NB4 (cell line): ENCODE results near the gene AZIN2.
A peak's percentile ranks its signal among the peaks of the same experiment; 100 is the strongest.

Experiments used
- DNase-seq: peaks from one replicate; pipeline ENCODE4 v3.0.0; 2010; ENCODE audit warnings: low read depth
- H3K4me3 ChIP-seq: one replicate; pipeline ENCODE4 v1.5.1; 2011; ENCODE audit warnings: mild to moderate bottlenecking, low read depth, low read length, moderate library complexity
- MYC ChIP-seq: IDR thresholded peaks from 2 replicates; pipeline ENCODE4 v1.6.1; 2011; ENCODE audit warnings: low read depth, low read length
- POLR2A ChIP-seq: IDR thresholded peaks from 2 replicates; pipeline ENCODE4 v1.6.1; 2011; ENCODE audit warnings: mild to moderate bottlenecking; ENCODE audit not compliant: insufficient read length; ENCODE audit errors: extremely low read depth
- TF ChIP-seq, protein P1 (sequence below): IDR thresholded peaks from 2 replicates; pipeline ENCODE4 v1.6.1; 2011; ENCODE audit warnings: low read depth, low read length
- TF ChIP-seq, protein P2 (sequence below): IDR thresholded peaks from one replicate; pipeline ENCODE4 v1.5.1; 2012; ENCODE audit warnings: low read depth, low read length

AZIN2 gene

DNA sequence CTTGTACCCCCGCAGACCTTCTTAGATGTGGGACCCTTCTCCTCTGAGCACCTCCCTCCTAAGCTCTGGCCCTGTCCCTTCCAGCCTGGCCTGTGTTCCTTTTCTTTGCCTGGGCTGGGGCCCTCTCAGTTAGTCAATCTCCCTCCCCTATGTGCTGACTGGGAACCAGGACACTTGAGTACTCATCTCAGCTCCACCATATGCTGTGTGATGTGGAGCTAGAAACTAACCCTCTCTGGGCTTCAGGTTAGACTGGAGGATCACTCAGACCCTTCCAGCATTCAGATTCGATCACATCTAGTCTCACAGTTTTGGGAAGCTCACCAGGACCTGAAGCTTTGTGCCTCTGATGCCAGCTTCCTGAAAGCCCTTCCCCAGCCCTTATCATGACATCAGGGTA, 60.3 kb downstream of the AZIN2 start:
- no peak overlapping the region for H3K4me3 ChIP-seq
- no peak for DNase-seq
- TF ChIP-seq MYC = no peak

DNA sequence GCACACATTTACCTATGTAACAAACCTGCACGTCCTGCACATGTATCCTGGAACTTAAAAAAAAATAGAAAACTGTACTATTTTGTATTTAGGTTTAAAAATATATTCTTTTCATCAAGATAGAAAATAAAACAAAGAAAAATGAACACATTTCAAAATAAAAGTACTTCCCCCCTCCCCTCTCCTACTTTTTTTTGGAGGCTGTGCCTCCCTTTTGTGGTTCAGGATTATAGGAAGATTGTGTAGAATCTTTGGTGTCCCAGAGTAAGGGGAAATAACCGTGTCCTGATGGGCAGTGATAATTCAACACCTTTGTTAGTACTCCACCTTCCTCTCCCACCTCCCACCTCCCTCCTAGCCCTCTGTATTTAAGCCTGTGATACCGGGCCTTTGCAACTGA, 60.8 kb downstream of the AZIN2 start:
- H3K4me3 ChIP-seq = no peak overlapping the region
- TF ChIP-seq POLR2A = no peak
- TF ChIP-seq, protein P1, sequence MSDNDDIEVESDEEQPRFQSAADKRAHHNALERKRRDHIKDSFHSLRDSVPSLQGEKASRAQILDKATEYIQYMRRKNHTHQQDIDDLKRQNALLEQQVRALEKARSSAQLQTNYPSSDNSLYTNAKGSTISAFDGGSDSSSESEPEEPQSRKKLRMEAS = no peak
- no peak for TF ChIP-seq MYC
- TF ChIP-seq, protein P2, sequence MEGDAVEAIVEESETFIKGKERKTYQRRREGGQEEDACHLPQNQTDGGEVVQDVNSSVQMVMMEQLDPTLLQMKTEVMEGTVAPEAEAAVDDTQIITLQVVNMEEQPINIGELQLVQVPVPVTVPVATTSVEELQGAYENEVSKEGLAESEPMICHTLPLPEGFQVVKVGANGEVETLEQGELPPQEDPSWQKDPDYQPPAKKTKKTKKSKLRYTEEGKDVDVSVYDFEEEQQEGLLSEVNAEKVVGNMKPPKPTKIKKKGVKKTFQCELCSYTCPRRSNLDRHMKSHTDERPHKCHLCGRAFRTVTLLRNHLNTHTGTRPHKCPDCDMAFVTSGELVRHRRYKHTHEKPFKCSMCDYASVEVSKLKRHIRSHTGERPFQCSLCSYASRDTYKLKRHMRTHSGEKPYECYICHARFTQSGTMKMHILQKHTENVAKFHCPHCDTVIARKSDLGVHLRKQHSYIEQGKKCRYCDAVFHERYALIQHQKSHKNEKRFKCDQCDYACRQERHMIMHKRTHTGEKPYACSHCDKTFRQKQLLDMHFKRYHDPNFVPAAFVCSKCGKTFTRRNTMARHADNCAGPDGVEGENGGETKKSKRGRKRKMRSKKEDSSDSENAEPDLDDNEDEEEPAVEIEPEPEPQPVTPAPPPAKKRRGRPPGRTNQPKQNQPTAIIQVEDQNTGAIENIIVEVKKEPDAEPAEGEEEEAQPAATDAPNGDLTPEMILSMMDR = no peak
- DNase-seq = no peak

DNA sequence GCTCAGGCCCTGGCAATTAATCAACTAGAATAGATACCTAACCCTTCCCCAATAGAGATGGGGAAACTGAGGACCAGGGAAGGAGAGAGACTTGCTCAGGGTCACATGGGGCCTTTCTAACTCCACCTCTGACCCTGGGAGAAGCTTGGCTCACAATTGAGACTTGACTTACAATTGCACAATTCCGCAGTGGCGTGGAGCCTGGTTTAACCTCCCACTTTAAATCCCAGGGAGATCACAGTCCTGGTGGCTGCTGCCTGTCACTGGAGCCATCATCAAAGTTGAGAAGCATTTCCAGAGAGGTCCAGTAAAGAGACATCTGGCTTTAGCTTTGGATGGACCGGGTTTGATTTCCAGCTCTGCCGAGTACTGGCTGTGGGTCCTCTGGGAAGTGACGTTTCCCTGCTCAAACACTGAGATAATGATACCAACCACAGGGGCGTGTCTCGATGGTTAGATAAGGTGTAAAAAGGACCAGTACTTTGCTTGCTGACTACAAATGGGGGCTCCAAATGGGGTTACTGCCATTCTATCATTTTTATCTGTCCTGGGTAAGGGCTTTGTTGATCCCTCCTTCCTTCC, 61.6 kb downstream of the AZIN2 start:
- no peak overlapping the region for H3K4me3 ChIP-seq
- TF ChIP-seq, protein P2 = no peak
- TF ChIP-seq, protein P1 = no peak
- TF ChIP-seq MYC = no peak
- no peak for DNase-seq

DNA sequence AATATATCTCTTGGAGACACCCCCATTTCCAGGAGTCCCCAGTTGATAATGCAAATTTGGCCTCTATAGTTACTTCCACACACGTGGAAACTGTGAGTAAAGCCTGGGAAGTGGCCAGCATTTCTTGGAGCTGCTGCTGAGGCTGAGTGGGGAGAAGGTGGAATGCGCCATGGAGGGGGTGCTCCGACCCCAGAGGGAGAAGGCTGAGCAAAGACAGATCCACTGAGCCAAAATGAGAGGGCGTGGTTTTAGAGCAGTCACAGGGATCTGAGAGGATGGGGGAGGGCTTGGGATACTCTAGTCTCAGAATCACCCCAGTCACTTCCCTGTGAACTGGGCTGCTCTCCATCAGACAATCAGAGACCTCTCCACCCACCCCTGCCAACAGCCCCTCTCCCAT, 62.2 kb downstream of the AZIN2 start:
- no peak for DNase-seq
- TF ChIP-seq POLR2A = no peak
- no peak overlapping the region for H3K4me3 ChIP-seq

DNA sequence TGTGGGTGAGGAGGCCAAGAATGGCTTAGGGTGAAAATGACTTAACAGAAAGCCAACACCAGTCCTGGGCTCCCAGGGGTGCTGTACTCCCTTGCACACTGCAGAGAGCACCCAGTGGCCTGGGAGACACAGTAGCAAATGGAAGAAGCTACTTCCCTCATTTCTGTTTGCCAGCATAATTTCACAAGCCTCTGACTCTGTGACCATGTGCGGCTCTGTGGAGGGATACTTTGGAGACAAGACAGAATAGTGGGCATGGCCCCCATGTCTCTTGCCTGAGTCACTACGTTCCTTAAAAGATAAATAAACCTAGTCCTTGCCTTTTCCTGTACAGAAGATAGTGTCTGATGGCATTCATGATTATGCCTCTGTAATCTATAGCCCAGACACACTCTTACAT, 62.7 kb downstream of the AZIN2 start:
- H3K4me3 ChIP-seq = no peak overlapping the region
- DNase-seq = peak; percentile 75
- no peak for TF ChIP-seq POLR2A
- TF ChIP-seq MYC = no peak
- TF ChIP-seq, protein P2 = no peak
- TF ChIP-seq, protein P1 = no peak

DNA sequence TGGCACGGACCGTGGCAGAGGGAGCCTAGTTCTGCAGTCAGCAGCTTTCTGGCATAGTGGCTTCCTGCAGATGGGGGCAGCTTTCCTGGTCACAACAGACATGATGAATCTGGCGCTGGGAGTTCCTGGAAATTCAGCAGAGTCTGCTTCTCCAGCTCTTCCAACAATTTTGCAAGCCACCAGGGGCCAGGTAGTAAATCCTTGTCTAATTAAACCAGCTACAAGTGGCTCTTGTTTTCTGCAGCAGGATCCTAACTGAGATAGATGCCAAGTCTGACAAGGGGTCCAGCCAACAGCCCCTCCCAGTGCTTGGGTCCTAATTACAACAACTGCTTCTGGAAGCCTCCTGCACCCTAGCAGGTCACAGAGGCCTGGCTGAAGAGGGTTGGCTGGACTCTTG, 65.0 kb downstream of the AZIN2 start:
- TF ChIP-seq POLR2A (no peak), MYC (no peak)
- TF ChIP-seq, protein P1 = no peak
- TF ChIP-seq, protein P2 = no peak
- no peak for DNase-seq
- H3K4me3 ChIP-seq = no peak overlapping the region

DNA sequence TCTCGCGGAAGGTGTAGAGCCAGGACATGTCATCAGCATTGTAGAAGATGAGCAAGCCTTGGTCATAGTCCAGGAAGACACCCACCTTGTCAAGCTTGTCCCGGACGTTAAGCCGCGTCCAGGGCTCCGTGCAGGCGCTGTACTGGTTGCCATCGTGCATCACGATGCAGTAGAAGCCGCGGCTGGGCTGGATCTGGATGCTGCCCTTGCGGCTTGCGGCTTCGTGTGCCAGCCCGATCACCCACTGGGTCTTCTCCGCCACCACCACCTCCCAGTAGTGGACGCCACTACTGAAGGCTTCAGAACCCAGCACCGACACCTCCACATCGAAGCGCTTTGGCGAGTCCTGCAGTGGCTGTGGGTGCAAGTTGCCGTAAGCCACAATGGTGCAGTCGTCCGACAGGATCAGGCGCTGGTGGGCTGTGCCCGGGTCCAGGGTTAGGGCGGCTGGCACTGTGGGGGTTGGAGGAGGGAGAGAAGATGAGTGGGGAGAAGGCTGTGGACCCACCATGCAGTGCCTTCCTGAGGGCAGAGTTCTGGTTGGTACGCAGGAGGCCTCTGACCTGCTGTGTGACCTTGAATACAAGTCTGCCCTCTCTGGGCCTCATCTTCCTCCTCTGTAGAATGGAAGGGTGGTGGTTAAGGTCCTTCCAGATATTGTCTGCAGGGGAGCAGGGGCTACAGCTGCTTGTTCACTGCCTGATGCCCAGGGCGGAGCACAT, 66.5 kb downstream of the AZIN2 start:
- no peak overlapping the region for H3K4me3 ChIP-seq
- TF ChIP-seq POLR2A (no peak), MYC (no peak)
- no peak for DNase-seq
